K562 (cell line): ENCODE results near the gene NOX5. TPM values are rescaled to one million over a fixed set of nuclear protein-coding genes. Genes with fewer than 3 reads are reported as not detected.

Experiments
- CHAMP1 ChIP-seq: fragments of 450-650 bp; IDR thresholded peaks from 2 replicates; pipeline ENCODE4 v1.6.1; 2016; ENCODE audit warnings: mild to moderate bottlenecking
- FOXM1 ChIP-seq, 2 experiments: fragments of 450-650 bp in 1 of 2; sonication (generic) in 1 of 2; formaldehyde crosslinking in 1 of 2; IDR thresholded peaks; 2 replicates each; pipeline versions ENCODE4 v1.6.1 to v1.9.0; 2017 to 2022; ENCODE audit warnings: low read depth in 2 of 2, mild to moderate bottlenecking in 2 of 2, missing genetic modification reagents in 1 of 2, moderate library complexity in 1 of 2
- GATAD2B ChIP-seq: fragments of 450-650 bp; IDR thresholded peaks from 2 replicates; pipeline ENCODE4 v1.6.1; 2017; ENCODE audit warnings: mild to moderate bottlenecking, borderline replicate concordance
- KLF1 ChIP-seq: fragments of 450-650 bp; IDR thresholded peaks from 2 replicates; pipeline ENCODE4 v1.6.1; 2016; ENCODE audit warnings: missing genetic modification characterization, missing compliant biosample characterization
- MLX ChIP-seq, 2 experiments: fragments of 450-650 bp in 1 of 2; sonication (generic) in 1 of 2; formaldehyde crosslinking; conservative IDR thresholded peaks; 2 replicates each; pipeline versions ENCODE4 v1.4.0 to v1.8.1; 2020 to 2022; ENCODE audit warnings: mild to moderate bottlenecking in 1 of 2, missing genetic modification reagents in 1 of 2
- PKNOX1 ChIP-seq: fragments of 450-650 bp; IDR thresholded peaks from 2 replicates; pipeline ENCODE4 v1.6.1; 2016
- PML ChIP-seq: IDR thresholded peaks from 2 replicates; pipeline ENCODE4 v1.6.1; 2012; ENCODE audit warnings: low read length, inconsistent platforms
- SIRT6 ChIP-seq: IDR thresholded peaks from one replicate; pipeline ENCODE4 v1.6.1; 2012; ENCODE audit warnings: low read depth, mild to moderate bottlenecking, control low read depth, inconsistent platforms, low read length, moderate library complexity
- SRF ChIP-seq, 2 experiments: fragments of 250-450, 450-650 bp in 1 of 2; sonication (Bioruptor Pico) in 1 of 2; sonication (generic) in 1 of 2; formaldehyde crosslinking; IDR thresholded peaks; 2 replicates each; pipeline versions ENCODE4 v1.5.0 to v1.5.1; 2020 to 2022; ENCODE audit warnings: mild to moderate bottlenecking in 1 of 2, missing genetic modification reagents in 1 of 2
- TAF9B ChIP-seq: fragments of 450-650 bp; IDR thresholded peaks from 2 replicates; pipeline ENCODE4 v1.6.1; 2018; ENCODE audit warnings: mild to moderate bottlenecking; ENCODE audit not compliant: partially characterized antibody
- TFE3 ChIP-seq: fragments of 450-650 bp; formaldehyde crosslinking; IDR thresholded peaks from 2 replicates; pipeline ENCODE4 v1.4.0; 2020; ENCODE audit warnings: mild to moderate bottlenecking, mixed read lengths
- ZBTB33 ChIP-seq: sonication (generic); formaldehyde crosslinking; IDR thresholded peaks from 2 replicates; pipeline ENCODE4 v1.8.1; 2023; ENCODE audit warnings: mild to moderate bottlenecking, missing genetic modification reagents
- ZFP30 ChIP-seq: fragments of 250-450 bp; sonication (Bioruptor Pico); IDR thresholded peaks from 2 replicates; pipeline ENCODE4 v1.8.0; 2022; ENCODE audit warnings: moderate library complexity, mild to moderate bottlenecking, inconsistent platforms, borderline replicate concordance
- ZNF263 ChIP-seq: sonication (generic); formaldehyde crosslinking; IDR thresholded peaks from 2 replicates; pipeline ENCODE4 v1.8.0; 2022; ENCODE audit warnings: mild to moderate bottlenecking, missing genetic modification reagents, borderline replicate concordance
- ZNF311 ChIP-seq: fragments of 250-450 bp; sonication (Bioruptor Pico); IDR thresholded peaks from 2 replicates; pipeline ENCODE4 v1.4.0; 2020; ENCODE audit warnings: mild to moderate bottlenecking, moderate library complexity
- ZNF395 ChIP-seq: fragments of 200-800 bp; sonication (Bioruptor generic); IDR thresholded peaks from 2 replicates; pipeline ENCODE4 v1.6.1; 2017; ENCODE audit warnings: missing genetic modification characterization, missing compliant biosample characterization
- ZNF436 ChIP-seq: fragments of 250-450, 450-650 bp; sonication (Bioruptor Pico); formaldehyde crosslinking; IDR thresholded peaks from 2 replicates; pipeline ENCODE4 v1.7.0; 2020; ENCODE audit warnings: mild to moderate bottlenecking
- ZNF785 ChIP-seq: fragments of 250-450 bp; sonication (Bioruptor Pico); IDR thresholded peaks from 2 replicates; pipeline ENCODE4 v1.4.0; 2020; ENCODE audit warnings: mild to moderate bottlenecking
- polyA plus RNA-seq, 8 experiments: library from polyadenylated mRNA; depleted of rRNA in 4 of 8; stranded (reverse) in 5 of 8; unstranded in 3 of 8; fragments of >200 nt; fragmentation: Nextera tagmentation in 2 of 8; fragmentation: Illumina TruSeq in 1 of 8; extraction: Ambion mirVana in 2 of 8; extraction: Trizol in 1 of 8; gene quantifications; 2 replicates each; pipeline versions ENCODE4 v1.2.1 to v1.2.3, GENCODE V29; 2011 to 2014; ENCODE audit warnings: inconsistent platforms in 1 of 8, missing spikeins in 1 of 8
- total RNA-seq, 7 experiments: library from RNA; depleted of rRNA in 6 of 7; stranded (reverse); fragments of >200 nt in 6 of 7; fragmentation: Illumina TruSeq in 2 of 7; extraction: Trizol in 2 of 7; gene quantifications; 2 replicates each; pipeline versions ENCODE4 v1.2.1 to v1.2.3, GENCODE V29; 2011 to 2021; ENCODE audit warnings: low replicate concordance in 1 of 7

The NOX5 gene
- total and polyA plus RNA-seq, 9 of the 15 experiments (the other 6 are each of a cell fraction or from before 2014, with no cell fraction given), result 0.01 TPM; not detected in 8

GRCh38 chr15:68991723-68992122 lies 22.8 kb upstream of the NOX5 start (continued):
- TF ChIP-seq ZBTB33 (CRISPR knock-in tag) (no peak), ZNF436 (no peak), ZNF311 (CRISPR knock-in tag) (peak; percentile 79; the same call in 1 of the 2 replicates), CHAMP1 (peak; percentile 95), FOXM1 (IDR thresholded peaks at IDR 0.05; ENCODE audit: low read depth) (peak; percentile 96), FOXM1 (CRISPR knock-in tag; IDR thresholded peaks at IDR 0.05; ENCODE audit: low read depth) (no peak), KLF1 (tag) (no peak), SIRT6 (no peak), TFE3 (CRISPR knock-in tag) (no peak), MLX (CRISPR knock-in tag; conservative IDR thresholded peaks at IDR 0.05) (no peak), ZNF263 (no peak), TAF9B (no peak), ZNF785 (CRISPR knock-in tag) (no peak), PKNOX1 (peak; percentile 87), PML (peak; percentile 97), GATAD2B (peak; percentile 83; the same call in 1 of the 2 replicates), ZNF395 (CRISPR knock-in tag) (peak; percentile 97), ZFP30 (no peak), SRF (CRISPR knock-in tag; IDR thresholded peaks at IDR 0.05) (no peak)
